ENCODE data around the gene MRPL11. TPM values are rescaled to one million over a fixed set of nuclear protein-coding genes. Genes with fewer than 3 reads are reported as not detected.

Gene MRPL11
- total RNA-seq, 3 donors from 2014 or later (not counting 1 experiment from before 2014, with no cell fraction given): 20.7 to 24.2 (median 23.9) TPM

DNA sequence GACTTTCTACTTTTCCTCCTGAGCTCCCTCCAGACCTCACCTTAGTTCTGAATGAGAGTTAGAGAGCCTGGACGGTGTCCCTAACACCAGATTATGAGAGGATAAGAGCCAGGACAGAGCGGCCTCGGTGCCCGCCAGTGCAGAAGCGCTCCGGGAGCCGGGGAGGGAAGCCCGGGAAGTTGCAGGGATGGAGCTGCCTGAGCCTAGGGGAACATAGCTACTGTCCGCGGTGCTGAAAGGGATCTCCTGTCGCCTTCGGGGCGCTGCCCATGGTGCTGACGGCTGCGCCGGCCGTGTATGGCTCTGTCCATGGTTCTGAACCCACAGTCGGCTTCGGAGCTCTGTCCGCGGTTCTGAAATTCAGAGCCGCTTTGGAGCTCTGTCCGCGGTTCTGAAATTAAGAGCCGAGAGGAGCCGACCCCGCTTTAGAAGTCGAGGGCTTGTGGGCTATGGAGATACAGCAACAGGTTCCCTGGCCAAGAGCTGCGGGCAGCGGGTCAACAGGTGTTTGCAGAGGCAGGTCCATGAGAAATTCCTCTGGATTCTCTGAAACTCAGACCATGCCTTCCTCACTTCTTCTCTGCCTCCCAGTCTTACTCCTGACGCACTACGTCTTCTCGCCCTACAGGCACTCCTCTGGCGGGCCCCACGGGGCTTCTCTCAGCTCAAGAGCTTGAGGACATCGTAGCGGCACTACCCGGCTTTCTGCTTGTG is 17.0 kb downstream of the MRPL11 start:
- intact Hi-C loops (cut with micrococcal nuclease): no loop called here
- no peaks in the 10 kb centered on the region for H3K36me3 Mint-ChIP-seq
- H3K27ac Mint-ChIP-seq: peak overlapping the region in 1 of 2 donors; percentile 34
- peaks cover 6% of the 10 kb centered on the region in 2 donors for H3K4me1 Mint-ChIP-seq
- Histone ChIP-seq H3K36me3 (ENCODE audit: control insufficient read depth, insufficient read depth, low read length) (no peaks in the 10 kb centered on the region), H3K27me3 (ENCODE audit: control insufficient read depth, insufficient read depth, low read length) (peaks cover 26% of the 10 kb centered on the region), H3K4me3 (ENCODE audit: low read length) (no peak overlapping the region), H3K27ac (ENCODE audit: low read length) (no peak overlapping the region), H3K4me1 (ENCODE audit: control insufficient read depth, insufficient read depth, low read length) (peaks cover 11% of the 10 kb centered on the region), H3K9me3 (ENCODE audit: control insufficient read depth, insufficient read depth, low read length) (peaks cover 5% of the 10 kb centered on the region)
- WGBS (ENCODE audit: insufficient coverage): 13% methylated on average over 38 of the region's 38 CpGs
- DNase-seq (peak; percentile 92 to 96), ATAC-seq (peak; percentile 97 to 100 (median 98))
- TF ChIP-seq, protein P1, sequence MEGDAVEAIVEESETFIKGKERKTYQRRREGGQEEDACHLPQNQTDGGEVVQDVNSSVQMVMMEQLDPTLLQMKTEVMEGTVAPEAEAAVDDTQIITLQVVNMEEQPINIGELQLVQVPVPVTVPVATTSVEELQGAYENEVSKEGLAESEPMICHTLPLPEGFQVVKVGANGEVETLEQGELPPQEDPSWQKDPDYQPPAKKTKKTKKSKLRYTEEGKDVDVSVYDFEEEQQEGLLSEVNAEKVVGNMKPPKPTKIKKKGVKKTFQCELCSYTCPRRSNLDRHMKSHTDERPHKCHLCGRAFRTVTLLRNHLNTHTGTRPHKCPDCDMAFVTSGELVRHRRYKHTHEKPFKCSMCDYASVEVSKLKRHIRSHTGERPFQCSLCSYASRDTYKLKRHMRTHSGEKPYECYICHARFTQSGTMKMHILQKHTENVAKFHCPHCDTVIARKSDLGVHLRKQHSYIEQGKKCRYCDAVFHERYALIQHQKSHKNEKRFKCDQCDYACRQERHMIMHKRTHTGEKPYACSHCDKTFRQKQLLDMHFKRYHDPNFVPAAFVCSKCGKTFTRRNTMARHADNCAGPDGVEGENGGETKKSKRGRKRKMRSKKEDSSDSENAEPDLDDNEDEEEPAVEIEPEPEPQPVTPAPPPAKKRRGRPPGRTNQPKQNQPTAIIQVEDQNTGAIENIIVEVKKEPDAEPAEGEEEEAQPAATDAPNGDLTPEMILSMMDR (IDR thresholded peaks at IDR 0.05): no peak
- H3K9me3 Mint-ChIP-seq: peaks cover 0 to 4% of the 10 kb centered on the region in 2 donors
- H3K4me3 Mint-ChIP-seq: no peak overlapping the region
- peaks cover 23 to 31% of the 10 kb centered on the region in 2 donors for H3K27me3 Mint-ChIP-seq (ENCODE audit: low read depth in 2 of 2)

DNA sequence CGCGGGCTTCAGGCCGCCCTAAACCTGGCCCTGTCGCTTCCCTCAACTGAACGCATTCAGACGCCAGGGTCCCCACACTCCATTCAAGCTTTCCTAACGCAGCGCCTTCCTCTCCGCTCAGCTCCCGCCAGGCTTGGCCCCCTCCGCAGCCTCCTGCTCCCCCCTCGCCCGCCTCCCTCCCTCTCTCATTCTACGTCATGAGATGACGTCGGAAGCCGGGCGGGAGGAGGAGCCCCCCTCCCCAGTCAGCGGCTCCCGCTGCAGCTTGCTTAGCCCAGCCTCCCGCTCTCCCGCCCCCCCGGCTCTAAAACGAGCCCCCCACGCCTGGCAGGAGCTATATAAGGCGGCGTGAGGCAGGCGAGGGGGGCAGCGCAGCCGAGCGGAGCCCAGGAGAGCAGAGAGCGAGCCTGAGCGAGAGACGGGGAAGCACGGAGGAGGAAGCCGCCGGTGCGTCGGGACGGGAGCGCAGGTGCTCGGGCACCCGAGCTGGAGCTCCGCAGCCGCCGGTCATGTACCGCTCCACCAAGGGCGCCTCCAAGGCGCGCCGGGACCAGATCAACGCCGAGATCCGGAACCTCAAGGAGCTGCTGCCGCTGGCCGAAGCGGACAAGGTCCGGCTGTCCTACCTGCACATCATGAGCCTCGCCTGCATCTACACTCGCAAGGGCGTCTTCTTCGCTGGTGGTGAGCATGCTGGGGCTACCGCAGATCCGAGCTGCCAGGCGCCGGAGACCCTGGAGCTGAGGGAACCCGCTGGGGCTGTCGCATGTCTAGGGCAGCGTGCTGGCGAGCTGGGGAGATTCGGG is 17.8 kb downstream of the MRPL11 start, which contains the start of gene NPAS4:
TSS of gene NPAS4 (plus strand) at position 365 of the 806 bp plus-strand sequence. CDS start at position 510, 145 bp downstream.
- Mint-ChIP-seq H3K36me3 (no peaks in the 10 kb centered on the region), H3K27me3 (ENCODE audit: low read depth in 2 of 2) (peaks cover 31 to 33% of the 10 kb centered on the region in 2 donors), H3K4me3 (no peak within 1 kb of the TSS), H3K9me3 (peaks cover 0 to 4% of the 10 kb centered on the region in 2 donors), H3K4me1 (peaks cover 6% of the 10 kb centered on the region in 2 donors), H3K27ac (peak within 1 kb of the TSS in 1 of 2 donors; percentile 34)
- TF ChIP-seq, protein P1 (IDR thresholded peaks at IDR 0.05): no peak
- Histone ChIP-seq H3K27ac (ENCODE audit: low read length) (no peak within 1 kb of the TSS), H3K9me3 (ENCODE audit: control insufficient read depth, insufficient read depth, low read length) (peaks cover 5% of the 10 kb centered on the region), H3K4me1 (ENCODE audit: control insufficient read depth, insufficient read depth, low read length) (peaks cover 11% of the 10 kb centered on the region), H3K27me3 (ENCODE audit: control insufficient read depth, insufficient read depth, low read length) (peaks cover 26% of the 10 kb centered on the region), H3K4me3 (ENCODE audit: low read length) (no peak within 1 kb of the TSS), H3K36me3 (ENCODE audit: control insufficient read depth, insufficient read depth, low read length) (no peaks in the 10 kb centered on the region)
- 12% methylated on average over 71 of the region's 71 CpGs for WGBS (ENCODE audit: insufficient coverage)
- intact Hi-C loops (cut with micrococcal nuclease): no loop called here
- DNase-seq: no peak
- no peak for ATAC-seq

- Histone ChIP-seq H3K4me3 (ENCODE audit: low read length) (no peak overlapping the region), H3K27me3 (ENCODE audit: control insufficient read depth, insufficient read depth, low read length) (peaks cover 23% of the 10 kb centered on the region), H3K27ac (ENCODE audit: low read length) (no peak overlapping the region), H3K36me3 (ENCODE audit: control insufficient read depth, insufficient read depth, low read length) (no peaks in the 10 kb centered on the region), H3K4me1 (ENCODE audit: control insufficient read depth, insufficient read depth, low read length) (peaks cover 11% of the 10 kb centered on the region), H3K9me3 (ENCODE audit: control insufficient read depth, insufficient read depth, low read length) (peaks cover 5% of the 10 kb centered on the region)
- peaks cover 6% of the 10 kb centered on the region in 2 donors for H3K4me1 Mint-ChIP-seq
- H3K9me3 Mint-ChIP-seq: peaks cover 0 to 4% of the 10 kb centered on the region in 2 donors
- ATAC-seq: no peak
- no peak for DNase-seq
- no peak overlapping the region for H3K27ac Mint-ChIP-seq
- no peak overlapping the region for H3K4me3 Mint-ChIP-seq
- no peaks in the 10 kb centered on the region for H3K36me3 Mint-ChIP-seq
- H3K27me3 Mint-ChIP-seq (ENCODE audit: low read depth in 2 of 2): peaks cover 33 to 41% of the 10 kb centered on the region in 2 donors
- intact Hi-C loops (cut with micrococcal nuclease): no loop called here
- TF ChIP-seq, protein P1 (IDR thresholded peaks at IDR 0.05): no peak
- 9% methylated on average over 30 of the region's 30 CpGs for WGBS (ENCODE audit: insufficient coverage)
These were observed 18.8 kb downstream of the MRPL11 start for GRCh38 chr11:66419825-66420224.

All from natural killer cell (primary cell).